HCT116 (cell line): Measurements from ENCODE around the gene UCP1. TPM values are rescaled to one million over a fixed set of nuclear protein-coding genes. Genes with fewer than 3 reads are reported as not detected.

Source experiments
- ATAC-seq: fragments of 200-7000 bp; cut with Tn5 transposase; 2 replicates; pipeline ENCODE4 v1.9.1; 2020; ENCODE audit warnings: mild to moderate bottlenecking, moderate library complexity
- BruUV-seq: library from RNA; stranded (reverse); fragments of 400-500 nt; replicated peaks from 2 replicates; lab custom pipeline; 2021; lab: Mats Ljungman, UMichigan
- CTCF ChIA-PET: fragments of 300-600 bp; sonication (Branson Sonifier 250); formaldehyde crosslinking; loops from one replicate; lab custom pipeline; 2021; ENCODE audit warnings: antibody characterized with exemption; lab: Charles Lee
- POLR2A ChIA-PET: fragments of 300-600, 350-600 bp; sonication (Branson Sonifier 250); formaldehyde crosslinking; loops from one replicate; lab custom pipeline; 2021; ENCODE audit warnings: antibody characterized with exemption; lab: Charles Lee
- RAD21 ChIA-PET, 2 experiments: fragments of 300-600 bp; sonication (Branson Sonifier 250); formaldehyde crosslinking; loops; one replicate each; lab custom pipeline; 2023; ENCODE audit warnings: low total read pairs in 2 of 2; ENCODE audit not compliant: uncharacterized antibody in 2 of 2, unreplicated experiment in 2 of 2, low non-redundant PET in 1 of 2; lab: Charles Lee
- DNase-seq: peaks from one replicate; pipeline ENCODE4 v3.0.0-alpha.2; 2010; ENCODE audit warnings: low read depth, low spot score
- H2AFZ ChIP-seq: fragments of 200-600 bp; shearing (Covaris generic), sonication (generic); 2 replicates; pipeline ENCODE4 v1.6.1; 2017; ENCODE audit warnings: low read depth, mixed run types, mixed read lengths, antibody characterized with exemption, low read length; ENCODE audit not compliant: poor library complexity, severe bottlenecking
- H3K27ac ChIP-seq: 2 replicates; pipeline ENCODE4 v1.5.1; 2012; ENCODE audit warnings: low read depth, low read length
- H3K27me3 ChIP-seq: fragments of 200-600 bp; sonication (generic); 2 replicates; pipeline ENCODE4 v1.6.1; 2016; ENCODE audit warnings: mixed run types, low read length, mixed read lengths; ENCODE audit not compliant: insufficient read depth
- H3K36me3 ChIP-seq, 2 experiments: fragments of 200-500 bp in 1 of 2; fragments of 200-600 bp in 1 of 2; sonication (Bioruptor generic) in 1 of 2; sonication (generic) in 1 of 2; 2 replicates each; pipeline versions ENCODE4 v1.5.1 to v1.6.1; 2014 to 2016; ENCODE audit warnings: low read length in 2 of 2, inconsistent platforms in 1 of 2, mixed read lengths in 1 of 2, mixed run types in 1 of 2; ENCODE audit not compliant: insufficient read depth in 2 of 2, control insufficient read depth in 1 of 2
- H3K4me1 ChIP-seq, 2 experiments: fragments of 200-600 bp in 1 of 2; sonication (generic) in 1 of 2; 2 replicates each; pipeline versions ENCODE4 v1.5.1 to v1.6.1; 2012 to 2017; ENCODE audit warnings: low read length in 2 of 2, inconsistent platforms in 1 of 2, mild to moderate bottlenecking in 1 of 2, mixed read lengths in 1 of 2, mixed run types in 1 of 2, moderate library complexity in 1 of 2; ENCODE audit not compliant: insufficient read depth in 2 of 2, control insufficient read depth in 1 of 2
- H3K4me2 ChIP-seq: fragments of 200-600 bp; sonication (generic); 2 replicates; pipeline ENCODE4 v1.6.1; 2017; ENCODE audit warnings: mixed run types, low read length, mixed read lengths
- H3K4me3 ChIP-seq, 2 experiments: fragments of 200-600 bp in 1 of 2; sonication (generic) in 1 of 2; replicated peaks in 1 of 2; 2 replicates each; pipeline ENCODE4 v1.5.1; 2011 to 2016; ENCODE audit warnings: low read length in 2 of 2, control low read depth in 1 of 2, low read depth in 1 of 2, mild to moderate bottlenecking in 1 of 2, mixed read lengths in 1 of 2, mixed run types in 1 of 2
- H3K79me2 ChIP-seq: fragments of 200-600 bp; sonication (generic); 2 replicates; pipeline ENCODE4 v1.6.1; 2017; ENCODE audit warnings: mild to moderate bottlenecking, mixed run types, low read length, moderate library complexity, mixed read lengths; ENCODE audit not compliant: insufficient read depth
- H3K9ac ChIP-seq: fragments of 200-600 bp; sonication (generic); 2 replicates; pipeline ENCODE4 v1.6.1; 2016; ENCODE audit warnings: low read length, mixed read lengths
- H3K9me2 ChIP-seq: fragments of 200-600 bp; sonication (generic), shearing (Covaris generic); 2 replicates; pipeline ENCODE4 v1.6.1; 2017; ENCODE audit warnings: mixed run types, mild to moderate bottlenecking, moderate library complexity; ENCODE audit not compliant: insufficient read depth
- H3K9me3 ChIP-seq, 2 experiments: fragments of 200-500 bp in 1 of 2; fragments of 200-600 bp in 1 of 2; sonication (Bioruptor generic) in 1 of 2; sonication (generic) in 1 of 2; 2 replicates each; pipeline ENCODE4 v1.6.1; 2014 to 2017; ENCODE audit warnings: low read length in 2 of 2, mixed read lengths in 2 of 2, inconsistent platforms in 1 of 2, low read depth in 1 of 2, mild to moderate bottlenecking in 1 of 2, mixed run types in 1 of 2, moderate library complexity in 1 of 2; ENCODE audit not compliant: control insufficient read depth in 1 of 2, insufficient read depth in 1 of 2
- H4K20me1 ChIP-seq: fragments of 200-600 bp; sonication (generic), shearing (Covaris generic); 2 replicates; pipeline ENCODE4 v1.6.1; 2017; ENCODE audit warnings: mixed run types, mild to moderate bottlenecking, moderate library complexity; ENCODE audit not compliant: insufficient read depth
- CEBPB ChIP-seq: IDR thresholded peaks from 2 replicates; pipeline ENCODE4 v1.6.1; 2012; ENCODE audit warnings: low read depth
- MAX ChIP-seq: IDR thresholded peaks from 2 replicates; pipeline ENCODE4 v1.6.1; 2012
- SRF ChIP-seq: IDR thresholded peaks from 2 replicates; pipeline ENCODE4 v1.6.1; 2012; ENCODE audit warnings: low read depth
- TCF7L2 ChIP-seq: IDR thresholded peaks from 2 replicates; pipeline ENCODE4 v1.7.0; 2011; ENCODE audit warnings: borderline replicate concordance, inconsistent platforms; ENCODE audit not compliant: insufficient read depth, insufficient read length; ENCODE audit errors: extremely low read depth
- YY1 ChIP-seq: IDR thresholded peaks from 2 replicates; pipeline ENCODE4 v1.6.1; 2011; ENCODE audit warnings: low read length, low read depth, moderate library complexity, mild to moderate bottlenecking; ENCODE audit not compliant: insufficient replicate concordance; ENCODE audit errors: extremely low read depth
- ZBTB33 ChIP-seq: IDR thresholded peaks from 2 replicates; pipeline ENCODE4 v1.6.1; 2011; ENCODE audit warnings: mild to moderate bottlenecking, low read length, moderate library complexity; ENCODE audit not compliant: insufficient replicate concordance; ENCODE audit errors: extremely low read depth
- ZNF274 ChIP-seq: fragments of 200-500 bp; sonication (Bioruptor generic); IDR thresholded peaks from 2 replicates; pipeline ENCODE4 v1.6.1; 2014; ENCODE audit warnings: mild to moderate bottlenecking, low read depth, low read length, inconsistent platforms
- intact Hi-C: fragments of 100-400 bp; cut with micrococcal nuclease; formaldehyde crosslinking; loops from 2 replicates; pipeline ENCODE4 v1.10.0; 2022
- total RNA-seq: library from RNA; stranded (reverse); gene quantifications from one replicate; pipeline ENCODE4 v1.2.1, GENCODE V29; 2021; ENCODE audit not compliant: unreplicated experiment

The UCP1 gene
- total RNA-seq, 1 experiment from 2014 or later: not detected

- intact Hi-C loops: no loop called here
- Histone ChIP-seq H2AFZ (no peak overlapping the region), H4K20me1 (no peaks in the 10 kb centered on the region), H3K36me3 (no peaks in the 10 kb centered on the region), H3K9me3 (no peaks in the 10 kb centered on the region), H3K9ac (no peak overlapping the region), H3K4me1 (0 out of 4 replicates have a peak, but pooled peaks cover 0 to 5% of the 10 kb centered on the region in 2 experiments), H3K79me2 (no peaks in the 10 kb centered on the region), H3K4me2 (no peak overlapping the region), H3K9me2 (no peaks in the 10 kb centered on the region; the same call in 1 of the 2 replicates), H3K27me3 (no peaks in the 10 kb centered on the region), H3K27ac (no peak overlapping the region), H3K4me3 (no peak overlapping the region)
- DNase-seq (no peak), ATAC-seq (no peak)
- CTCF ChIA-PET: no interaction called here
- POLR2A ChIA-PET: no interaction called here
- no TSS peak for BruUV-seq
- TF ChIP-seq ZNF274 (no peak), ZBTB33 (no peak), SRF (no peak), CEBPB (no peak), TCF7L2 (no peak), MAX (no peak), YY1 (no peak)
- RAD21 ChIA-PET: no interaction called here
Measured at GRCh38 chr4:140611854-140612253, 43.1 kb upstream of the UCP1 start.
